ENCODE results near the gene RGS9BP. TPM values are rescaled to one million over a fixed set of nuclear protein-coding genes. Genes with fewer than 3 reads are reported as not detected.
"Not testable (repeated sequence)": the region's sequence is repeated elsewhere in the genome, so short reads cannot be mapped to it uniquely, and the experiment has no call there.

RGS9BP gene
- total RNA-seq, 1 donor = 0.36 TPM

DNA sequence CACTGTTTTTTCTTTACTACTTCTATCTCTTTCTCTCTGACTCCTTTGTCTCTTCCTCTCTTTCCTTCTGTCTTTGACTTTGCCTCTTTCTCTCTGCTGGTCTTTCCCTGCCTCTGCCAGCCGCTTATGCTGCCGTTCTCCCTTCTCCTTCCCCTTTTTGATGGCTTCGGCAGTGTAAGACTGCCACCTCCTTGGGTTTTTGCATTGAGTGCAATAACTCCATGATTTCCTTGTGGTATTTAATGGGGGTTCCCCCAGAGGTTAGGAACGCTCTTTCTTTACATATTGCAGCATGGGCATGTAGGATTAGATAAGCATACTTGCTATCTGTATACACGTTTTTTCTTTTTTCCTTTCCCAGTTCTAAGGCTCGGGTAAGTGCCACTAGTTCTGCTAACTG, 19.9 kb downstream of the RGS9BP start:
- not testable (repeated sequence) for H3K4me3 ChIP-seq (ENCODE audit: low read depth, low read length); DNase-seq (ENCODE audit: low read depth)

DNA sequence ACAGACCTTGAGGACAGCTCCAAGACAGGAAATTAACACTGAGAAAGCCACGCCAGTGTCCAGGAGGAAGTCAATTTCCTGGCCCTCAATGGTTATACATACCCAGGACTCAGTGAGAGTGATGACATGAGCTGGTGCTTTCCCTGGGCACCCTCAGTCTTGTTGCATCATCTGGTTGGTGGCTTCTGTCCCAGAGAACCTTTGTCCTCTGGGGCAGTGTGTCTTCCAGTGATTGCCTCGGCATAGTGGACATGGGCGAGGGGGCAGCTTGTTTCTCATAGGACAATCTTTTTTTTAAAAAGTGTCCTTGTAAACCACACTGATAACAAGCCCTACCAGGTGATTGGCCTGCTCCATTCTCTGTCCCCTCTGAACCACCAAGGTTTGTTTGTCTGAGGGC, 21.1 kb downstream of the RGS9BP start:
- DNase-seq (ENCODE audit: low read depth); H3K4me3 ChIP-seq (ENCODE audit: low read depth, low read length): not testable (repeated sequence)

DNA sequence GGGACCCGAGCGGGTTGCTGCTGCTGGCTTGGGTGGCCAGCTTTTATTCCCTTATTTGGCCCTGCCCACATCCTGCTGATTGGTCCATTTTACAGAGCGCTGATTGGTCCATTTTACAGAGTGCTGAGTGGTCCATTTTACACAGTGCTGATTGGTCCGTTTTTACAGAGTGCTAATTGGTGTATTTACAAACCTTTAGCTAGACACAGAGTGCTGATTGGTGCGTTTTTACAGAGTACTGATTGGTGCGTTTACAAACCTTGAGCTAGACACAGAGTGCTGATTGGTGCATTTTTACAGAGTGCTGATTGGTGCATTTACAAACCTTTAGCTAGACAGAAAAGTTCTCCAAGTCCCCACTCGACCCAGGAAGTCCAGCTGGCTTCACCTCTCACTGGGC, 24.5 kb downstream of the RGS9BP start:
- DNase-seq (ENCODE audit: low read depth); H3K4me3 ChIP-seq (ENCODE audit: low read depth, low read length): not testable (repeated sequence)

DNA sequence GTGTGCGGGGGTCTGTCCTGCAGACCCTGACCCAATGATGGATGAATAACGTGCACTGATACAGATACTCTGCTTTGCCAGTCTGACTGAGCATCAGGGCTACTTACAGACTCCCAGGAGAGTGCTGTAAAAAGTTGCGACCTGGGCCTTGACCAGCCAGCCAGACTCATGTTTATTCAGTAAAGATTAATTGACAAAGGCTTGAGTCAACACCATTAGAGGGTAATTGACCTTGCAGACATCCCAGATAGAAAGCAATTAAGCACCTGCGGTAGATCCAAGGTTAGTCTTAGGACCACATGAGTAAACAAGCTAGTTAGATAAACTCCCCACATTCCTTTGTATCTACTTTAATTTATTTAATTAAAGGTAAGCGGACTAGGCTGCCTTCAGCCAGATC, 26.4 kb downstream of the RGS9BP start:
- TF ChIP-seq, protein P1, sequence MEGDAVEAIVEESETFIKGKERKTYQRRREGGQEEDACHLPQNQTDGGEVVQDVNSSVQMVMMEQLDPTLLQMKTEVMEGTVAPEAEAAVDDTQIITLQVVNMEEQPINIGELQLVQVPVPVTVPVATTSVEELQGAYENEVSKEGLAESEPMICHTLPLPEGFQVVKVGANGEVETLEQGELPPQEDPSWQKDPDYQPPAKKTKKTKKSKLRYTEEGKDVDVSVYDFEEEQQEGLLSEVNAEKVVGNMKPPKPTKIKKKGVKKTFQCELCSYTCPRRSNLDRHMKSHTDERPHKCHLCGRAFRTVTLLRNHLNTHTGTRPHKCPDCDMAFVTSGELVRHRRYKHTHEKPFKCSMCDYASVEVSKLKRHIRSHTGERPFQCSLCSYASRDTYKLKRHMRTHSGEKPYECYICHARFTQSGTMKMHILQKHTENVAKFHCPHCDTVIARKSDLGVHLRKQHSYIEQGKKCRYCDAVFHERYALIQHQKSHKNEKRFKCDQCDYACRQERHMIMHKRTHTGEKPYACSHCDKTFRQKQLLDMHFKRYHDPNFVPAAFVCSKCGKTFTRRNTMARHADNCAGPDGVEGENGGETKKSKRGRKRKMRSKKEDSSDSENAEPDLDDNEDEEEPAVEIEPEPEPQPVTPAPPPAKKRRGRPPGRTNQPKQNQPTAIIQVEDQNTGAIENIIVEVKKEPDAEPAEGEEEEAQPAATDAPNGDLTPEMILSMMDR (IDR thresholded peaks at IDR 0.05; ENCODE audit: insufficient read depth, low read length) = no peak
- no peak for DNase-seq (ENCODE audit: low read depth)
- H3K4me3 ChIP-seq (ENCODE audit: low read depth, low read length) = no peak overlapping the region

DNA sequence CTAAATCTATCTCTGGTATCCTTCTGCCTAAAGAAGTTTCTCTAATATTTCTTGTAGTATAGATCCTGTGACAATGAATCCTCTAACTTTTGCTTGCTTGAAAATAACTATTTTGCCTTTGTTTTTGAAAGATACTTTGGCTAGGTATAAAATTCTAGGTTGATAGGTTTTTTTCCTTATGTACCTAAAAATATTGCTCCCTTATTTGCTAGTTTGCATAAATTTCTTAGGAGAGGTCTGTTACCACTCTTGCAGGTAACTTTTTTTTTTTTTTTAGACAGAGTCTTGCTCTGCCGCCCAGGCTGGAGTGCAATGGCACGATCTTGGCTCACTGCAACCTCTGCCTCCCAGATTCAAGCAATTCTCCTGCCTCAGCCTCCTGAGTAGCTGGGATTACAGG, 28.4 kb downstream of the RGS9BP start:
- not testable (repeated sequence) for DNase-seq (ENCODE audit: low read depth); H3K4me3 ChIP-seq (ENCODE audit: low read depth, low read length)

DNA sequence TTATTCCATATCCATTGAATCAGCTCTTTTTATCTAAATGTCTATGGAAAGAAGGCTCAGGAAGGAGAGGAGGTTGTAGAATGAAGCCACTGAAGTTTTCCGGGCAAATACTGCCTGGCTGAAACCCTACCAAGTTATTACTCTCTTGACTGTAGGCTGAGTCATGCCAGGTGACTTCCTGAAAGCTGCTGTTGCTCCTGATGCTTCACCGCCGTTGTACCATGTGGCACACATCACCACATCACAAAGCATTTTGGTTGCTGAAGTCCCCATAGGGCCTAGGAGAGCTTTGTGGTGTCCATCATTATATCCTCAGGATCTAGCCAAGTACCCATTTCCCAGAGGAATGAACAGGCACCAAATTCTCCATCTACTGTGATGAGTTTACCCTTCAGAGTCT, 32.8 kb downstream of the RGS9BP start:
- TF ChIP-seq, protein P1 (IDR thresholded peaks at IDR 0.05; ENCODE audit: insufficient read depth, low read length) = no peak
- DNase-seq (ENCODE audit: low read depth) = no peak
- H3K4me3 ChIP-seq (ENCODE audit: low read depth, low read length) = no peak overlapping the region

DNA sequence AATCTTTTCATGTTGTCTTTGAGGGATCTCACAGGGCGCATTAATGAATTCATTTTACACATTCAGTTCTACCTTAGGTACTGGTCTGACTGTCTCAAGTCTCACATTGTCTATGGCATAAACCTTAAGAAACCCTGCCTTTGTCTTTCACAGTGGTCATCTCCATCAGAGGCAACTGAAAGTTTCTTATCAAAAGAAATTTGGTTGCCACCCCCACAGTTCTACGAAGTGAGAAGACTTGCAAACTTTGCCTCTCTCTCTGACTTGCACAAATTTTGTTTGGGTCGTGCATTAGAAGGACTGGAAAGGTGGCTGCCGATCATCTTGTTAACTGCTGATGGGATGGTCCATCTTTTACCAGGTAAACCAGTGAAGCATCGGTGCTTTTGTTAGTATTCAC, 33.4 kb downstream of the RGS9BP start:
- H3K4me3 ChIP-seq (ENCODE audit: low read depth, low read length) = no peak overlapping the region
- TF ChIP-seq, protein P1 (IDR thresholded peaks at IDR 0.05; ENCODE audit: insufficient read depth, low read length) = no peak
- no peak for DNase-seq (ENCODE audit: low read depth)

DNA sequence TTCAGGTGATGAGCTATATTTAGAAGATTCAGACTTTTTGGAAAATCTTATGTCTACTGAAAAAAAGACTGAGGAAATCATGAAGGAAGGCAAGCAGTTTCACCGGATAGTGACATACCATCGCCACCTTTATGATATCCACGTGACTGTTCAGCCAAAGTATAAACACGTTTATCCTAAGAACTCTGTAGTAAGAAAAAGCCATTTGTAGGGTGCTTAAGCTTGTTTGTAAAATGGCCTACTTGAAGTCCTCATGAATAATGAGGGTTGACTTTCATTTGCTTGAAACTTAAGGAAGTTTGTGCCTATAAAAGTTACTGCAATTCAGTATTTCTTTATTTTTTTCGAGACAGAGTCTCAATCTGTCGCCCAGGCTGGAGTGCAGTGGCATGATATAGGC, 36.1 kb downstream of the RGS9BP start:
- no peak for DNase-seq (ENCODE audit: low read depth)
- TF ChIP-seq, protein P1 (IDR thresholded peaks at IDR 0.05; ENCODE audit: insufficient read depth, low read length) = no peak
- H3K4me3 ChIP-seq (ENCODE audit: low read depth, low read length) = no peak overlapping the region

DNA sequence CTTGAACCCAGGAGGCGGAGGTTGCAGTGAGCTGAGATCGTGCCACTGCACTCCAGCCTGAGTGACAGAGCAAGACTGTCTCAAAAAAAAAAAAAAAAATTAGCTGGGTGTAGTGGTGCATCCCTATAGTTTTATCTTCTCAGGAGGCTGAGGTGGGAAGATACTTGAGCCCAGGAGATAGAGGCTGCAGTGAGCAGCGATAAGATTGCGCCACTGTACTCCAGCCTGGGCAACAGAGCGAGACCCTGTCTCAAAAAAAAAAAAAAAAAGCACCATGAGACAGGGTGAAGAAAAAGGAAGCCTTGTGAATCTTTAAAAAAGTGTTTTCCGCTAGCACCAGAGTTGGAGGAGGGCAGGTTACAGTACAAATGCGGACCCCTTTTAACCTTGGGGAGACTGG, 40.6 kb downstream of the RGS9BP start:
- H3K4me3 ChIP-seq (ENCODE audit: low read depth, low read length); DNase-seq (ENCODE audit: low read depth): not testable (repeated sequence)

DNA sequence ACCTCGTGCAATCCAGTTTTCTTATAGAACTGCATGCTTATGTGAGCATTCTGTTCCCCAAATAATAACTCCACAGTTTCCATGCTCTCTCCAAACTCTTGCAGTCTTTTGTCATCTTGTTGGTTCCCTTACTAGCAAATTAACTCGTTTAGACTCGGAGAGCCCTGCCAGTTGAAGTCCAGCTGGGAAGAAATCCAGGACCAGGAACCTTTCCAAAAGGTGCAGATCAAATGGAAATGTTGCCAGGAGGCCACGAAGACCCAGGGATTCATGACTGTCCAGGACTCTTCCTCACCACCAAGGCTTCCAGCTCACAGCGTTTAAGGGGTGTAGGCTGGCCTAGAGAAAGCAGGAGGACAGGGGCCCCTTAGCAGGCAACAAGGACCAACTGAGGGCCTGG, 41.8 kb downstream of the RGS9BP start:
- TF ChIP-seq, protein P1 (IDR thresholded peaks at IDR 0.05; ENCODE audit: insufficient read depth, low read length) = no peak
- no peak for DNase-seq (ENCODE audit: low read depth)

More for the DNA sequence above, 41.8 kb downstream of the RGS9BP start:
- no peak overlapping the region for H3K4me3 ChIP-seq (ENCODE audit: low read depth, low read length)

Data from fibroblast of the aortic adventitia (primary cell).